ENCODE data around the gene RPN2. TPM values are rescaled to one million over a fixed set of nuclear protein-coding genes. Genes with fewer than 3 reads are reported as not detected.

The RPN2 gene
- polyA plus RNA-seq, 10 donors: 135 to 211 (median 166) TPM

DNA sequence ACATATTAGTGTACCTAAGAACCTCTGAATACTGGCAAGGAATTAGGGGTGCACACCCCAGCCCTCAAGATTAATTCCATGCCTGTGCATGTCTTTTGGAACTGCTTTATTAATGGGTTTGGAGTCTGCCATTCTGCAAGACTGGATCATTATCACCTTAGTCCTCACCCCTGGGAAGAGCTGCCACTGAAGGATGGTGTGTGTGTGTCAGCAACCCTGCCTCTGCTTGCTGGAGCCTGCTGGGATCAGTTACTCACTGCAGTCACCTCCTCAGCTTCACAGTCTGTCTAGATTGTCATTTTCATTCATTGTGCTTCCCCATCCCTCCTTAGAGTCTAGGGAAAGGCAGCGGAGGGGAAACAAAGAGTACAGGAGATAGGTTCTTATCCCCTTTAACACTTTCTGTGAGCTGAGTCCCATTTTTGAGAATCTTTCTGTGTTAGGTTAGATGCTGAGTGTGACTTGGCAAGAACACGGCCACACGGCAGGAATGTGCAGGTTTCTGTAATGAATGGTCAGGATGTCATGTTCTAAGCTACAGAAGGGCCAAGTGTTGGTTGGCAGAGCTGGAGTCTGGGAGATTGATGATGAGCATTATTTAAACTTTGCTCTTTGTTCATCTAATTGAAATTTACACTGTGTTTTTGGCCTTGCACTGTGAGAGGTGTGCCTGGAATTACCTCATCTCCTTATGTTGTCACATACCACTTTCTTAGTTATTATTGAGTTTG lies 61.4 kb downstream of the RPN2 start:
- no peak for DNase-seq

DNA sequence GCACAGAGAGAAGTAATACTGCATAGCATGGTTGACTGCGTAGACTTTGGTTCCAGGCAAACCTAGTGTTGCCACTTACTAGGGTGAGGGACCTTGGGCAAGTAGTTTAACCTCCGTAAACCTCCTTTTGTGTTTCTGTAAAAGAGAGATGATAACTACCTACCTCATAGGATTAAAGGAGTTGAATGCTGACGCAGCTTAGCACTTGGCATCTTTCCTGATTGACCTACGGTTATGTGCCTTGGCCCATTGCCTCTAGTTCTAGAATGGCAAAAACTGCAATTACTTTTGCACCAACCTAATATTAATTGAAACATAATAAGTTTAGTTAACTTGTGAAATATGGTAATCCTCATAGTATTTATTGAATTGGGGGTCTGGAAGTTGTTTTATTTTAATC lies 63.4 kb downstream of the RPN2 start:
- no peak for DNase-seq

DNA sequence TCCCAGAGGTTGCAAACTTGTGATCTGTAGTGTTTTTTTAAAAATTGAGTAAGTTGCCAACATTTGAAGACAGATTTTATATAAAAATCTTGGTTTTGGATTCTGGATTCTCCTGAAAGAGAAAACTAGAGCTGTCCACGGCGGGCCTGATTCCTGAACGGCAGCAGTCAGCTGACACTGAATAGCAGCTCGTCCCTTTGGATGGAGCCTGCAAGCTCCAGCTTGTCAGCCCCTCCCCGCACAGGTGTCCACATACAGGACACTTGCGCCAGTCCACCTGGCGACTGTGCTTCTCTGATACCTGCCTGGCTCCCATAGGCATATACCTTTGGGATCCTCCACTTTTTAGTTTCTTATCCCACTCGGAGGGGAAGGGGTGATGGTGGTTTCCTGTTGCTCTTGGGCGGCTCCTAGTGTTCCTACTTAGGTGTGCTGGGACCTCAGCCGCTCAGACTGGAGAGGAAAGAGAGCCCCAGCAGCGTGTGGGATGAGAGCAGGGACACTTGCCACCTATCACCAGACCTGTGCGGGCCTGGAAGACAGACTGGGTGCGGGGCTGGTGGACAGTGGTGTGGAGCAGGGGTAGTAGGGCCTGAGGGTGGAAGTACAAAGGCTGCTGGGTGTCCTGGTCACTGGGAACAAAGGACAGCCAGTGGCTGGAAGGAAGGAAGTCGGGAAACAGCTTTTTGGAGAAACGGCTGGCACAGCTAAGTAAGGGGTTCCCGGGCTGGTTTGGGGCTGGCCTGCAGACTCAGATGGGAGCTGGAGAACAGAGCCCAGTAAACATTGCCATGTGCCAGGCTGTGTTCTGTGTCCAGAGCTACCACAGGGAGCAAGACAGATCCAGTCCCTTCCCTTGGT lies 64.2 kb downstream of the RPN2 start:
- no peak for DNase-seq

DNA sequence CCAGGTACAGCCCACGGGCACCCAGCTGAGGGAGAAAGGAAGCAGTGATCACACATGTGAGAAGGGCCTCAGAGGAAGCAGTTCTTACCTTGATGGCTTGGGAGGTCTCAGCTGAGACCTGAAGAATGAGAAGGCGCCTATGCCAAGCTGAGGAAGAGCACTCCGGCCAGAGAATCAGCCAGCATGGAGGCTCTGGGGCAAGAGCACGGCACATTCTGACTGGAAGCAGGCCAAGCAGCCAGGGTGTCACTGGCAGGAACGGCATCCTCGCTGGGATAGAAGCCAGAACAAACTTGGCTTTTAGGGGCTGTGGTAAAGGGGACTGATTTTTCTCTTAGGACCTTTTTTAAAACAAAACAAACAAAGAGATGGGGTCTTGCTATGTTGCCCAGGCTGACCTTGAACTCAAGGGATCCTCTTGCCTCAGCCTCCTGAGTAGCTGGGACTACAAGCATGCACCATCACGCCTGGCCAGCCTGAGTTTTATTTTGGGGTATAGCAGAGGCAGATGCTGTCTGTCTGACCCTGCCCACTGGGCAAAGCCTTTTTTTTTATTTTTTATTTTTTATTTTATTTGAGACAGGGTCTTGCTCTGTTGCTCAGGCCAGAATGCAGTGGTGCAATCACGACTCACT lies 64.9 kb downstream of the RPN2 start:
- DNase-seq: no peak

DNA sequence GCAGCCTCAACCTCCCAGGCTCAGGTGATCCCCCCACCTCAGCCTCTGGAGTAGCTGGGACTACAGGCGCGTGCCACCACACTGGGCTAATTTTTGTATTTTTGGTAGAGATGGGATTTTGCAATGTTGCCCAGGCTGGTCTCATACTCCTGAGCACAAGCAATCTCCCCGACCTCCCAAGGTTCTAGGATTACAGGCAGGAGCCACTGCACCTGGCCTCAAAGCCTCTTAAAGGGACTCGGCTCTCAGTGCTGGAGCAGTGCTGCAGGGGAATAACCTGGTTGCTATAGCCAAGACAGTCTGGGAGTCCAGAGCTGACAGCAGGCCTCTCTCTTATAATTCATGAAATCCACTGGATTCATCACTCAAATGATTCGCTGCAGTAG lies 65.4 kb downstream of the RPN2 start:
- DNase-seq: no peak

DNA sequence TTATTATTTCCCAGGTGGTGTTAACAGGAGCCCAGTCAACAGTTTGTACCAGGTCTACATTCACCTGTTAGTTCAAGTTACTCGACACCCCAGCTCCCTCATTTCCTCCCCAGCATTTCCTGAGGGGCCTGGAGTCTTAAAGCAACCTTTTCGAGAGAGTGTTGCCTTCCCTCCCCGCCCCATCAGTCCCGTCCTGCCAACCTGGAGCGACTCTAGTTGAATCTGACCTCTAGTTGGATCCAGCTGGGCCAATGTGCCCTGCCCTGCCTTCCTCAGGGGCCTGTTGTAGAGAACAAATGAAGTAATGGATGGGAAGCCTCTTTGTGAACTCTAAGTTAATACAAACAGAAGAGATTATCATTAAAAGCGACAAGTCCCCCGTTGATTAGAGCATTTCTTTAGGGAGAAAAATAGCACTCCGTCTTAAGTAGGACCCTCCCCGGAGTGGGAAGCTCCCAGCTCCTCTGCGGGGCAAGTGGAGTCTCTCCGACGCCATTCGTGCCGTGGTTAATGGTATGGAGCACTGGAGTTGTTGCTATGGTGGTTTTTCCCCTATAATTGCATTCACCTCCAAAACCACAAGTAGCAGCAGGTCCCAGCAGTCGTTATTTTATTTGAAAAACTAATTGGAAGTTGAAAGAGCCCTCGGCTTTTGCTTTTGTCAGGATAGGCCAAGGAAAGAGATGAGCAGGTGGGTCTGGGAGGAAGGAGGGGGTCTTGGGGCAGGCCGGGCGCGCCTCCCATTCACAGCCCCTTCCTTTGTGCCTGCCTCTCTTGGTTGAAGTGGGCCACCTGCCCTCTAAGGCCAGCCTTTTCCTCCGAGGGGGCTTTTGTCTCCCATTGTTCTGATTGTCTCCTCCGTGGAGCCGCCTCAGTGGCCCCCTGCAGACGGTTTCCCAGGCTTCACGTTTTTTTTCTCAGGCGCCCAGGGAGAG lies 66.4 kb downstream of the RPN2 start:
- DNase-seq: no peak

DNA sequence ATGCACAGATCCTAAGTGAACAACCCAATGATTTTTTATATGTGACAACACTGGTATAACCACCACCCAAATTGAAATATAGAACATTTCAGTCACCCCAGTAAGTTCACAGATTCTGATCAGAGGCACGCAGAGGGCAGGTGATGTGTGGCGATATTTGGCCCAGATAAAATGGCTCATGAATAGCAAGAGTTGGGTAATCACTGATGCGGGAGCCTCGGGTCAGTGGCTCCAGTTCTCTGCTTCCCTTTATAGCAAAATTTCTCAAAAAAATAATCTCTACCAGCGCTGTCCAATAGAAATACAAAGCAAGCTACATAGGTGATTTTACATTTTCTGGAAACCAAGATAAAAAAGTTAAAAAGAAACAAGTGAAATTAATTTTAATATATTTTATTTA lies 67.6 kb downstream of the RPN2 start:
- DNase-seq: no peak

DNA sequence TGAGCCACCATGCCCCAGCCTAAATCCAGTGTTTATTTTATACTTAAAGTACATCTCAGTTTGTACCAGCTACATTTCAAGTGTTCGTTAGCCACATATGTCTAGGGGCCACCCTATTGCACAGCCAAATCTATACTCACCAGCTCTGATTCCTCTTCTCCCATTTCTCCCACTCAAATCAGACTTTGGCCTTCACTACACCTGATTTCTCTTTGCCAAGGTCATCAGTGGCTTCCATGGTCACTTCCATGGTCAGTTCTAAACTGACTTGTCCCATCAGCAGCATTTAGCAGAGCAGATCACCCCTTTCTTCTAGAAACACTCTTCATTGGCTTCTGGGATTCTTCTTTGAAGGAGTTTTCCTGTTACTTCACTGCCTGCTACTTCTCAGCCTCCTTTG lies 68.4 kb downstream of the RPN2 start:
- DNase-seq: no peak

DNA sequence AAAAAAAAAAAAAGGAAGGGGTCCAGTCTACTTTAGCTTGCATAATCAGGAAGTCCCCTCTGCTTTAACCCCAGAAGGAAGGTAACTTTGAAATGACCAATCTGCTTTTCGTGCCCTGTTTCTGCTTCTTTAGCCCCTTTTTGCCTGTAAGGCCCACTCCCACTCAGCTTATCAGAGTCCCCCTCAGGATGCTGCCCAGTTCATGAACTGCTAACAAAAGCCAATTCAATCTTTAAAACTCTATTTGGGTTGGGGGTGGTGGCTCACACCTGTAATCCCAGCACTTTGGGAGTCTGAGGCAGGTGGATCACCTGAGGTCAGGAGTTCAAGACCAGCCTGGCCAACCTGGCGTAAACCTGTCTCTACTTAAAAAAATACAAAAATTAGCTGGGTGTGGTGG lies 70.2 kb downstream of the RPN2 start:
- DNase-seq: no peak

DNA sequence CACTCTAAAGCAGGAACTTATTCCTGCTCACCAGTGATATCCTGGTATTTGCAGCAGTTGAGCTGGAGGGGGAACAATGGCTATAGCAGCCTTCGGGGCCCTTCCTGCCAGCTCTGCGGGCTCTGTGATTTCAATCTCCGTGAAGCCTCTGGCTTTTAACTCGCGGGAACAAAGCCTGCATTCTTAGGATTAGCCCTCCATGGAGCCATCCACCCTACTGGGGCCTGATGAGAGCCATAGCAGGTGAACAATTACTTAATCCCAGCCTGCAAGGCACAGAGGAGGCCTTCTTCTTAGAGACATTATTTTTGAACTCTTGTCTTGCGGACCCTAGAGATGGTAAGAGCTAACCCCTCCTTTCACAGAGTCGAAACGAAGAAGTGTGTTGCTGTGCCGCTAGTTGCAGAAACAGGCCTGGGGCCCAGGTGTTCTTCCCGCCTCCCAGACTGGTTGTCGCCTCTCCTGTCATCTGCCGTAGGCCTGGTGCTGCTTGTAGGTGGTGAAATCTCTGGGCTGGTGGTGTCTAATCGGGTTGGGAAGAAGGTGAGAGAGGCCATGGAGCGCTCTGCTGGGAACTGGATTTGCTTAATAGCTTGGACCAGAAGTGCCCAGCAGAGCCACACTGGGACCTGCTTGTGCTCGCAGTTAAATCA lies 72.8 kb downstream of the RPN2 start:
- DNase-seq: no peak

DNA sequence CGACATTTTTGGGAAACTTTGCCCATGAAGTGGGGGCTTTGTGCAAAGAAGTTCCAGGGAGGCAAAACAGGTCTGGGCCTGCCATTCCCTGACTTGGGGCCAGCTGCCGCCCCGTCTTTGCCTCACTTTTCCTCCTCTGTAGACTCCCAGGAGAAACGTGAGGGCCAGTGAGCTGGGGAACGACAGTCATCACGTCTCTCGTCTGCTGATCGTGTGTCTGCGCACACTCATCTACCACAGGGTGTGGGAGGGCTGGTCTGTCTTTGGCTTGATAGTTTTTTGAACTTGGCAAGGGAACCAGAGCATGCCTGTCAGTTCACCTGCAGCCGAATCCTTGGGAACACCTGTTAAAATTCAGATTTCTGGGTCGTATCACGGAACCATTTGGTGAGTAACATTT lies 74.0 kb downstream of the RPN2 start:
- DNase-seq: no peak

DNA sequence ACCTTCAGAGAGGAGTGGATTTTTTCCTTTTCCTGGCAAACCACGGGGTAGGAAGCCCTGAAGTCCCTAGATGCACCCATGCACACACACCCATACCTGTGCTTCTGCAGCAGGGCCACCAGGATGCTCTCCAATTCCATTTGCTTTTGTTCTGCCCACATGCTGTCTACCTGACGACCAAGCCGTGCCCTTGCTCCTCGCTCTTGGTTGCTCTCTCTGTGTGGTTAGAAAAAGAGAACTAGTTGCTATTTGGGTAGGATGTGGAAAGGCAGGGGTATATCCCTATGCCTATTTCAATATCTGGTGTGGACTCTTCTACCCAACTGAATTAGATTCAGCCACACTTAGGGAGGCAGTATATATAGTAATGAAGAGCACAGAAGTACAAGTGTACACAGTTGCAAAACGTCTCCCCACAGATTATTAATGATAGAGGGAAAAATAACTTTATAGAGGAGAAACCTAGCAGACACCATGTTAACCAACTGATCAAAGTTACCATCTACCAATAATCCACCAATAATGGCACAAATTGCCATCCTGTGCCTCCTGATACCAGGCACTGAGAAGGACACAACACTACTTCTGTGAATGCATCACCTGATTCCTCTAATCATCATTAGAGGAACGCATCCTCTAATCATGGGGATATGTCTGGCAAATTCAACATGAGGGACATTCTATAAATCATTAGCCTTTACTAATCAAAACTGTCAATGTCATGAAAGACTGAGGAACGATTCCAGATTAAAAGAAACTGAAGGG lies 75.2 kb downstream of the RPN2 start:
- DNase-seq: no peak

DNA sequence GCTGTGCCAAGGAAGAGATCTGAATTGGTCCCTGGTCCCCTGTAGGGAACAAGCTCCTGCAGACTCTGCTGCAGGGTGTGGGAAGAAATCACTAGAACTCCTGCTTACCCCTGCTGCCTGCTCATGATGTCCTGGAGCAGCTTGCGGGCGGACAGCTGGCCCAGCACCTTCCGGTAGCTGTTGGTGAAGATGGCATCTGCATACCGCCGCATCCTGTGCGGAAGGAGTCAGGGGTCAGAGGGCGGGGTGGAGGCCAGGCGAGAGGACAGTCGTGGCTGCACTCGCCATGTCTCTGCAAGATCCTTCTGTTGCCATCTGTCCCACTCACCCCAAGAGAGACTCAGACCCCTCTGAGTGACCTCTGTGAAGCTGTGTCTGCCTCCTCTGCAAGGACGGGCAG lies 77.2 kb downstream of the RPN2 start:
- no peak for DNase-seq

DNA sequence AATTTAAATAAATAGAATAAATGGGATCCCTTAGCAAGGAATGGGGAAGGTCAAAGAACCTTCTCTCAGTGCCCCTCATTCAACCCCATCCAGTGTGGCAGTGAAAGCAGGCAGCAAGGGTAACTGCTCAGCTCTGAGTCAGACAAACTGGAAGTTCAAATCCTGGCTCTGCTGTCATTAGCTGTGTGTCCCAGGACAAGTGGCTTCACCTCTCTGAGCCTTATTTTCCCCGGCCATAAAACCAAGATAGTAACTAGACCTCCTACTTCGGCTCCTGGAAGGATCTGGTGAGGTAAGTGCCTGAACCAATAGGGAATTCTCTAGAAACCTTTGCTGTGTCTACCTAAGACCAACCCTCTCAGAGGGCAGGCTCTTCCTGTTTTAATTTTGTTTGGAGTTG lies 78.4 kb downstream of the RPN2 start:
- no peak for DNase-seq

DNA sequence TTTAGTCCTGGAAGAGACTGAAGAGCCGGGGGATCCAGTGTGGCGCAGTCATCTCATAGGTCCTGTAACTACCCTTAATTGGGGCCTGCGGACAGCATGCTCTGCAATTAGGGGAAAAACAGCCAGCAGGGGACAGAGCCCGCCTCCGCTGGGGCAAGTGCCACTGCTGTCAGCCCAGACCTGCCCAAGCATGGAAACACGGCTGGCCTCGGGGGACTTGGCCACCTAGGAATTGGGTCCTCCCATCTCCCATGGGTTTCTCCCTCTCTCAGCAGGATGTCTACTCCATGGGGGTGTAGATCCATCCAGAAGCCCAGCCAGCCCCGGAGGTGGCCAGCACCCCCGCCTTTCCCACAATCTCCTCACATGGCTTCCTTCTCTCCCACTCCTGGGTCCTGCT lies 78.9 kb downstream of the RPN2 start:
- DNase-seq: no peak

DNA sequence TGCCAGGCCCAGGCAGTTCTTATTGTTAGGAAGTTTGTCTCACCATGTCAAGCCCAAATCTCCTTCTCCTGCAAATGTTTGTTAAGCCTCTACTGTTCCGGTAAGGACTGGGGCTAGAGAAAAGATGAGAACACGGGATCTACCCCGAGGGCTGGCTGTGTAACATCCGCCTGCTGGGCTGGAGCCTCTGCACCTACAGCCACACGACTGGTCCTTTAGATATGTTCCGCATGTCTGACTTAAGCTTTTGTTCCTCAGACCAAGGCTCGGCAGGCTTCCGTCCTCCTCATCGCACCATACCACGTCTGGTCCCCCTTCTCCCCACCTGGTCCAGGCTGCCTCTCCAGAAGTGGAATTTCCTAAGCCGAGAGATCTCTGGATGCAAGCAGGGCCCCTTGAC lies 79.9 kb downstream of the RPN2 start:
- DNase-seq: no peak

DNA sequence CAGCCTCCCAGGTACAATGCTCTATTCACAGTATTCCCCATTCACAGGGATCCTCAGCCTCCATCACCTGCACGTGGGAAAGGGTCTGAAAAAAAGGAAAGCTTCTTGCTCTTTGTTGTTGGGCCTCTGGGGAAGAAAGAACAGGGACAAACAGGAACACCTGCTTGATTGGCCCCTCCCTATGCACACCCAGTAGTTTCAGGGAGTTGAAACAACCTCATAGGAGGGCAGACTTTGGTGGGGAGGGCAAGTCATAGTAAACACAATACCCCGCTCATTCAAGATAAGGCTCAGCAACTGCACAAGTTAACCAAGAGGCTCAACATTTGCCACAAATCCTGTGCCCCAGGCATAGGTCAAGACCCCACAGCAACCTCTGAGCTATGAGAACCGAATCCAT lies 80.7 kb downstream of the RPN2 start:
- no peak for DNase-seq

DNA sequence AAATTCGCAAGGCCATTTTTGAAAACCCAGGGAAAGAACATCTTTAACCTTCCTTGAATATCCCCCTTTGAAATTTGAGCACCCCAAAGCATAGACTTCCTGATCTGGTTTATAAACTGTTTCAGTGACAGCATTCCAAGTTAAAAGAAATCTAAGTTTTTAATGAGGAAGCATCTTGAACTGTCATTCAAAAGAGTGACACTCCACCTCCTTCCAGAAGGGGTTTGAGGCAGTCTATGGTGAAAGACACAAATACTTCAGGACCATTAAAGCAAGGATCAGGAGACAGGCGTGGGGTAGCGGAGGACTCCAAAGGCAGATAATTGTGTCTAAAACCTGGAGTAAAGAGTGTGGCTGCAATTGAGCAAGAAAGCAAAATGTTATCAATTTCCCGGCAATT lies 81.8 kb downstream of the RPN2 start:
- no peak for DNase-seq

DNA sequence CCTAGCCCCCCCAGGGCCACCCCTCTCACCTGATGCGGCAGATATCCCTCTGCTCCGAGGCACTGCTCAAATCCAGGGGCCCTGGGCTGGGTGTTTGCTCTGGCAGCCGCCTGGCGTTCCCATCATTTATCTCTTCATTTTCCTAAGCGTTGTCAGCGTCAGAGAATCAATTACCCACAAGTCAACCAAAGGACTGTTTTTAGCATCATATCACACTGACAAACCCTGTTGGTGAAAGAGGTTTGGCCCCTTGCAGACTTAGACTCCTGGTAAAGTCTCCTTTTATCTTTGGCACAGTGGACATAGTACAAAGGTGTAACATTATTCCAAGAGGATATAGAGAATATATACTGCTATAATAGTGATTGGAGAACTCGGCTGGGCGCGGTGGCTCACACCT lies 82.6 kb downstream of the RPN2 start, which contains the start of gene GHRH:
Gene GHRH, minus strand, starts transcription at position 101 of the 400 bp plus-strand sequence. CDS start 4,925 bp downstream, outside the sequence.
- no peak for DNase-seq

DNA sequence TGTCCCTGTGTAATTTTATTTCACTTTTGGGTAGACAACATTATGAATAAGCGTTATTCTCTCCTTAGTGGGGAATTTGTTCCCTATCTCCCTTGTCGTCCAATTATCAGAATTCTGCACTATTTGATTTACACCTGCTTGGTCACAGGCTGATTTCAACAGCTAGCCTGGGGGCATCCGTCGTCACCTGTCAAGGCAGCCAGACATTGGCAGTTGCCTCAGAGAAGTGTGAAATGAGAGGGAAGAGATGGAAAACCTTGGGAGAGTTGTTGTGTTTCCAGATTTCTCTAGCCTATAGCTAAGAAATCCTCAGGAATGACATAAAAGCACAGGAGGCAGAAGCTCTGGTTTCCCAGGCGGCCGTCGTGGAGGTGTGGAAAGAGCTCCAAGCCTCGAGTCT lies 83.4 kb downstream of the RPN2 start:
- DNase-seq: no peak

Data from muscle of back (tissue), 11 donors.